GM18867 (cell line): ENCODE measurements around the gene NANOG.
"Not testable (repeated sequence)": the region's sequence is repeated elsewhere in the genome, so short reads cannot be mapped to it uniquely, and the experiment has no call there.

Experiments
- ATAC-seq: cut with Tn5 transposase; IDR thresholded peaks from one replicate; pipeline ENCODE4 v1.9.1; 2021; ENCODE audit warnings: mild to moderate bottlenecking, moderate library complexity; ENCODE audit not compliant: unreplicated experiment

The NANOG gene

DNA sequence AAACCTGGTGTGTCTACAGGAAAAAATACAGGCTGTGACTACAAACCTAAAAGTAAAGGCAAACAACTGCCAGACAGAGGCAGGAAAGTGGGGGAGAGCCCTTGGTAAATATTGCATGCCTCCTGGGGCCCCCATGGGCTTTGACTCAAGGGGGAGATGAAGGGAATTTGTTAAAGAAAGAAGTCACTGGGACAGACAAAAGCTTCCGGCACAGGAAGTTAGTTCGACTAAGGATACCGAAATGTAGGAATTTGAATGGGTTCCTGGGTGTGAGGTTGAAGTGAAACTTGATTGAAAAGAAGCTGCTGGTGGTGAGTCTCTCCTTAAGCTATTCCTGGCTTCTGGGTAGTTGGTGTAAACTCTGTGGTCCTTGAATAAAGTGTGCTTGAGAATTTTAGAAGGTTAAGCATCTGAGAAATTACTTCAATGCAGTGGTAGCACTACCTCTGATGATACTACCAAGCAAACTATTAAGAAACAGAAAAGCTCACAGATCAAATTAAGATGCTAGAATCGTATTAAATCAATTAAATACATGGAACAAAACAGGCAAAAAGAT is 9.6 kb downstream of the NANOG start:
- not testable (repeated sequence) for ATAC-seq

DNA sequence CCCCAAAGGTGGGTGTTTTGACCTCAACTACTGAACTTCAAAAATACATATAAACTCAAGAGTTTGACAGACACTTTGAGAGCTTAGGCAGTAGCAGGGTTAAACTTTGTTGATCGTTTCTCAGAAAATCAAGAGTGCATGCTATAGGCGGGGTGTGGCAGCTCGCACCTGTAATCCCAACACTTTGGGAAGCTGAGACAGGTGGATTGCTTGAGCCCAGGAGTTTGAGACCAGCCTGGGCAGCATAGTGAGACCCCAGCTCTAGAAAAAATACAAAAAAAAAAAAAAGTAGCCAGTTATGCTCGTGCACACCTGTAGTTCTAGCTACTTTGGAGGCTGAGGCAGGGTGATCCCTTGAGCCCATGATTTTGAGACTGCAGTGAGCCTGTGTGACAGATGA is 12.3 kb downstream of the NANOG start:
- ATAC-seq = no peak

DNA sequence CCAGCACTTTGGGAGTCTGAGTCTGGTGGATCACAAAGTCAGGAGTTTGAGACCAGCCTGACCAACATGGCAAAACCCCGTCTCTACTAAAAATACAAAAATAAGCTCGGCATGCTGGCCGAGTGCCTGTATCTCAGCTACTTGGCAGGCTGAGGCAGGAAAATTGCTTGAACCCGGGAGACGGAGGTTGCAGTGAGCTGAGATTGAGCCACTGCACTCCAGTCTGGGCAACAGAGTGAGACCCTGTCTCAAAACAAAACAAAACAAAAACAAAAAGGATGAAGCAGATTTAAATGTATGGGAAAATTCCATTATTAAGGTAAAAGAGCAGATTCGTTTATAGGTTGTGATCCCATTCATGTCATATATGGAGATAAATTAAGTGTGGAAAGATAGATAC is 17.1 kb downstream of the NANOG start:
- not testable (repeated sequence) for ATAC-seq

DNA sequence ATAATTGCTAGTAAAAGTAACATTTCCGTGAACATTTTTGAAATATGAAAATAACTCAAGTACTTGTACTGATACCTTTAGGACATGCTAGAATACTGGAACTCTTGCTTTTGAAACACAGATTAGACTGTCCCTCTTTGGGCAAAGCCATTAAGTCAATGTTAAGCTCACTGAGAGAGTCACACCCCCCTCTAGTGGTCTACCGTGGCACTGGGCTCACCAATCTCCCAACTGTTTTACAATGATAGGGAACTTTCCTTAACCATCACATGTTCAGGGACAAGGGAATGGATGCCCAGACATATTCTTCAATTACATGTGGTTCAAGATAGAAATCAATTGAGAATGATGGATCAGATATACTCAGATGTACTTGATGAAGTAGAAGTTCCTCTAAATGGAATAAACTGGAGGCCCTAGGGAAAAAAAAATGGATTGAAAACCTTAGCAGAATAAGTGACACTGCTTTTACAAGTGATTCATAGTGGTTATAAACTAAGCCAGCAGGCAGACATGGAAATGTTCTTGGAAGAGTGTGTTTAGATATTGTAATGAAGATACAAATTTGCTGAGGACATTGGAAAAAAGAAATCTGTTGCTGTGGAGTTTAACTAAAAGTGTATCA is 17.8 kb downstream of the NANOG start:
- ATAC-seq = no peak

DNA sequence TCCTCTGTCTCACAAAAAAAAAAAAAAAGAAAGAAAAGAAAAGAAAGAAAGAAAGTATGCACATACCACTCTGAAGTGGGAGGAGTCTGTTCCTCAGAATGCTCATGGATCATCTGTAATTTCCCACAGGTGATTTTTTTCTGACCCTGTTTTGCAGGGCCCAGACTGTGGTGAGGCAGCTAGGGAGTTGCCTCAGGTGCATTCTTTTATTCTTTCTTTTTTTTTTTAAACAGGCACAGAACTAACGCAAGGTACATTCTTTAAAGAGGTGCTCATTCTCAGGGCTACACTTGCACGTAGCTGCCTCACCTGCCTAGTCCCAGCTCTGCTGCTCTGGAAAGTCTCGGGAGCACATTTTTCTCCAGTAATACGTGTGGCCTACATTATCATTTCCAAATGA is 36.6 kb downstream of the NANOG start:
- not testable (repeated sequence) for ATAC-seq

DNA sequence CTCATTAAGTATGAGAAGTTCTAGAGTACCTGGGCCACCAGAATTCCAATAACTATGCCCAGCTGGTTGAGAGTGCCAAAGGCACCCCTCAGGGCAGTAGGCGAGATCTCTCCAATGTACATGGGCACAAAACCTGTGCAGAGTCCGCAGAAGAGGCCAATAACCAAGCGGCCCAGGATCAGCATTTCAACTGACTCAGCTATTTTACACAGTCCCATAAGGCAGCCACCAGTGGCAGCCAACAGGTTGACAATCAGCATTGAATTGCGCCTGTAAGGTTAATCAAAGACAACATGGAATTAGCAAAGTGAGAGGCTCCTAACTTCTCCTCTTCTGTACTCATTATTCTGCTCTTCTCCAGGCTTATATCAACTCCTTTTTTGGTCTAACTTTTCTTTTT is 40.5 kb downstream of the NANOG start:
- not testable (repeated sequence) for ATAC-seq

DNA sequence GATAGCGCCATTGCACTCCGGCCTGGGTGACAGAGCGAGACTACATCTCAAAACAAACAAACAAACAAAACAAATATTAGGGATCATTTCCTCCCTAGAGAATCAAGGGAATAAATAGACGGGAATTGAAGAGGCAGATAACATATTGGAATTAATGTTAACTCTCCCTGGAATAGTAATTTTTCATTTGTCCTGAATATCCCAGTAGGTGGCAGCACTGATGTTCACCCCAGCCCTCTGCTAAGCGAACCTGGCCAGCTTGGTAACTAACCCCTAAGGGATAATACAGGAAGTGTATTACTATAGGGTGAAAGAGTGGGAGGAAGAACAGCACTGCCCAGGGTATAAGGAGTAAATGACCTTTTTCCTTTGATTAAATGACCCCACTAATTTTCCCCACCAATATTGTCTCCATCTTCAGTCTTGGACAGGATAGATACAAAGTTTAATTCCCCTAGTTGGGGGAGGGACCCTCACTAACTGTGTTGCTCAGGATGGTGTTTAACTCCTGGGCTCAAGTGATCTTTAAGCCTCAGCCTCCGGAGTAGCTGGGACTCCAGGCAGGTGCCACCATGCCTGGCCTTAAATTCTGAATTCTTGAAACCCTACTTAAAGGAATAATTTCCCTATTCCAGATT is 43.0 kb downstream of the NANOG start:
- ATAC-seq = no peak

DNA sequence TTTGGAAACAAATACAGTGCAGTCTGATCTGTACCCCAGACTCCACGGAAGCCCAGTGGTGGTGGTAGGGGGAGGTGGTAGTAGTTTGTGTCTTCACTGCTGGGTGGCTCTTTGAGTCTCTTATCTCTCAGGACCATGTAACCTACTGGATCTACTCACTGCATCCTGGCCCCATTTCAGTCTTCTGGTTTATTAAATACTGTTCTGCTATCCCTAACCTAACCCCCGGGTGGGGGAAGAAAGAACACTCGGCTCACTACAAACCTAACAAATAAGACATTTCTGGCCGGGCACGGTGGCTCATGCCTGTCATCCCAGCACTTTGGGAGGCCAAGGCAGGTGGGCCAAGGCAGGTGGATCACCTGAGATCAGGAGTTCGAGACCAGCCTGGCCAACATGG is 44.0 kb downstream of the NANOG start:
- not testable (repeated sequence) for ATAC-seq

DNA sequence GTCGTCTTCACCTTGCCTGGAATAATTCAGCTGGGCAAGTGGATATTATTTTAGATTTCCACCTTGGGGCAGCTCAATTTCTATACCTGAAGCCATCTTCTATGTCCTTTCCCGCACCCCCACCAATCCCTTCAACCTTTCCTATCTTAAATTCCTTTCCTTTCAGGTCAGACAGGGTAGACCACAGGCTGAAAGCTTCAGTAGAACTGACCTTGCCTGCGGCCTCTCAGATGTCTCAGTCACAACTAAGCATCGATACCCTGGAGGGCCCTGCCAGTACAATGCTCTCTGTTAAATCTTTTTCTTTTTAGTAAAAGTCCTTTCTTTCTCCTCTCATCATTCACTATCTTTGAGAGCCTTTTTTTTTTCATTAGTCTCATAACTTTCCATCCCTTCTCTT is 44.6 kb downstream of the NANOG start:
- ATAC-seq = no peak

DNA sequence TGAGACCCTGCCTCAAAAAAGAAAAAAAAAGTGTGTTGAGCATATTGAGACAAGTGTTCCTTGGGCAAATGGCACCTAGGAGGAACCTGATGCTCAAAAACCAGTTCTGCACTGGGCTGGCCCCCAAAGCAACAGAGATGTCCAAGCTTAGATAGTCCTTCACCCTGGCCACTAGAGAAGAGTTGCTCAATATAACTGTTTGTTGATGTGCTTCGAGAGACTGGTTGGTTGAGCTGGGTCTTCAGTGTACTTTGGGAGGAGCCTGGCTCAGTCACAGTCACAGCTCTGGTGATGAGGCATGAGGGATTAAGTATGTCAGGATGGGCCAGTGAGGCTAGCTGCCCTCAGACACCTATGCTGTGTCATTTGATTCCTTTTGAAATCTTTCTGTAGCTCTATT is 45.5 kb downstream of the NANOG start:
- ATAC-seq = no peak

DNA sequence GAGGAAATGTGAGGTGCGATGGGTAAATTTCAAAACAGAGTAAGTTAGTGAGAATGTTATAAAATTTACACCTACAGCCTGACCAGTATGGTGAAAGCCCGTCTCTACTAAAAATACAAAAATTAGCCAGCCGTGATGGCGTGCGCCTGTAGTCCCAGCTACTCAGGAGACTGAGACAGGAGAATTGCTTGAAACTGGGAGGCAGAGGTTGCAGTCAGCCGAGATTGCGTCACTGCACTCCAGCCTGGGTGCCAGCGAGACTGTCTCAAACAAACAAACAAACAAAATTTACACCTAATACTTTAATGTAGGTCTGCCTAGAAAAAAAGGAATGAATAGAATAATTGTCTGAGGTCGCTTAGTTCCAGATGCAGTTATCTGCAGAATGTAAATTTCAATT is 45.9 kb downstream of the NANOG start:
- no peak for ATAC-seq

DNA sequence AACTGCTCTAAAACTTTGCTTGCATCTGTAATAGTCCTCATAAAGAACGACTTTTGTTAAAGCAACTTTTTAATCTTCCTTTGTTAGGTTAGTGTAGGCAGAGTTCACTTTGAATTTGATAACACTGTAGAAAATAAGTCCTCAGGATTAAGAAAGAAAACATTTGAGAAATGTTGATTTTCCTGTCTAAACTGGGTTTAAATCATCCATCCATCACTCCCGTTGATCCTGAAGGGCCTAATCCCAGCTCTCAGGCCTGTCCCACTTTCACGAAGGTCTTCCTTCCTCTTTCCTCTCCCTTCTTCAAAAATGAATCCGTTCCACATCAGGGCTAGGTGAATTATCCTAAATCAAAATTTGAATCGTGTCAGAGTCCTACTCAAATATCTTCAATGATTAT is 46.6 kb downstream of the NANOG start:
- no peak for ATAC-seq

DNA sequence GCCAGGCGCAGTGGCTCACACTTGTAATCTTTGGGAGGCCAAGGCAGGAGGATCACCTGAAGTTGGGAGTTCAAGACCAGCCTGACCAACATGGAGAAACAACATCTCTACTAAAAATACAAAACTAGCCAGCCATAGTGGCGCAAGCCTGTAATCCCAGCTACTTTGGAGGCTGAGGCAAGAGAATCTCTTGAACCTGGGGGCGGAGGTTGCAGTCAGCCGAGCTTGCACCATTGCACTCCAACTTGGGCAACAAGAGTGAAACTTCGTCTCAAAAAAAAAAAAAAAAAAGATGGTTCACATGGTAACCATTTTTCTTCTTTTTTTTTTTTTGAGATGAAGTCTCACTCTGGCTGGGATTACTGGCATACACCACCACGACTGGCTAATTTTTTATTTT is 48.2 kb downstream of the NANOG start:
- no peak for ATAC-seq

DNA sequence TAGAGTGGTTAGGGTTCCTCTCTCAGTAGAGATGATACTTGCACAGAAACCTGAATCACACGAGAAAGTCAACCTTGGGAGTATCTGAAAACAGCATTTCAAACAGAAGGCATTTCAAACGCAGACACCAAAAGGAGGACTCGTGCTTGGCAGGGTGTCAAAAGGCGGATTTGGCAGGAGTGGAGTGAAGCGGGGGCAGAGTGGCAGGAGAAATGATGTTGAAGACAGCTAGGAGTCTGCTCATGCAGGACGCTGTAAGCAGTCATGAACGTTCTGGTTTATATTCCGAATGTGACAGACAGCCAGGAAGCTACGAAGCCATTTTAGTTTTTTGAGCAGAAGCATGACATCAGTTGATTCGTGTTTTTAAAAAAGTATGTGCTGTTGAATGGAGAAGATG is 50.0 kb downstream of the NANOG start:
- not testable (repeated sequence) for ATAC-seq

DNA sequence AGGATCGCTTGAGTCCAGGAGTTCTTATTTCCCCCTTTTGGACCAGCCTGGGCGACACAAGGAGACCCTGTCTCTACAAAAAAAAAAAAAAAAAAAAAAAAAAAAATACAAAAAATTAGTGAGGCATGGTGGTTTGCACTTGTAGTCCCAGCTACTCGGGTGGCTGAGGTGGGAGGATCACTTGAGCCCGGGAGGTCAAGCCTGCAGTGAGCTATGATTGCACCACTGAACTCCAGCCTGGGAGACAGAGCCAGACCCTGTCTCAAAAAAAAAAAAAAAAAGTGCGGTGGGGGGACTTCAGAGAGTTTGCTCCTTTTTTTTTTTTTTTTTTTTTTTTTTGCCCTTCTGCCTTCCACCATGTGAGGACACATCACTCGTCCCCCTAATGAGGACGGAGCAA is 50.6 kb downstream of the NANOG start:
- ATAC-seq = not testable (repeated sequence)

DNA sequence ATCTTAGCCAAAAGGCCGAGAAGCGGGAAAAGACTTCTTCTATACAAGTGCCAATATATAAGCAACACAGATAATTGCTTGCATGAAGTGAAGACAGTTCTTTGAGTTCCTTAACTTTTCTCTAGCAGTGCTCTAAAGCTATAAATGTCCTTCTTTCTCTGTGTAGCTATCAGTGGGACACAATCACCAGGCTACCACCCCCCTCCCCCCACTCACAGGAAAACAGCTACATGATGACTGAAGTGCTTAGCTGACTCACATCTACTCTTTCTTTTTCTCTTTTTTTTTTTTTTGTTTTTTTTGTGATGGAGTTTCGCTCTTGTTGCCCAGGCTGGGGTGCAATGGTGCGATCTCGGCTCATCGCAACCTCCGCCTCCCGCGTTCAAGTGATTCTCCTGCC is 53.2 kb downstream of the NANOG start:
- ATAC-seq = not testable (repeated sequence)

DNA sequence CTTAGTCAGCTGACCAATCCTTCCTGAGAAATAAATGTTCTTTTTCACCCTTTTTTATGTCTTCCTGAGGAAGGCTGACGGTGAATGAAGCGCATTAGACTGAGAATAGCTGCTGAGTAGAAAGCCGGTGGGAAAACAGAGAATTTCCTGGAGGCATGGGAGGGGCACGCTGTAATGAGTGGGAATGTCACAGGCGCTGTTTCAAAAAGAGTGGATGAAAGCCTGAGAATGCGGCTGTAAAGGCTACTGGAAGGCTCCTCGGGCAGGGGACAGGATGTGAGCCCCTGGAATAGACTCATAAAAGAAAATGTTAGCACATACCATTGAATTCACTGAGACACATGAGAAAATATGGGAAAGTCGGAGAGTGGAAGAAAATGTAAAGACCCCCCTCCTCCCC is 53.9 kb downstream of the NANOG start:
- not testable (repeated sequence) for ATAC-seq

DNA sequence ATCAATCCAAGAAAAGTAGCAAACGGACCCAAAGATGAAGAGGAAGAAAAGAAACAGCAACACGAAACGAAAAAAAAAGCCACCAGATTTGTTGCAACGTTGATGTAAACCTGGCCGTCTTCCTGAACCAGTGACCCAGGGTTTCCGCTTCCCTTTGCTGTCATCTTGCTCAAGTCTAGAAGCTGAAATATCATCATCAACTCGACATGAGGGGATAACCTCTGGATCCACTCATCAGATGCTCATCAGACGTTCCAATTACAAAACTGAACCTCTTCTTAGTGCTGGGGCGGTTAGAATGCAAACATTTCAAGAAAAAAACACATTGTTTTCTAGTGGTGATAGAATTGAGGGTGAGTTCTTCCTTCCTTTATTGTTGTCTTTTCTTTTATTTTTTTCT is 54.4 kb downstream of the NANOG start:
- ATAC-seq = not testable (repeated sequence)

DNA sequence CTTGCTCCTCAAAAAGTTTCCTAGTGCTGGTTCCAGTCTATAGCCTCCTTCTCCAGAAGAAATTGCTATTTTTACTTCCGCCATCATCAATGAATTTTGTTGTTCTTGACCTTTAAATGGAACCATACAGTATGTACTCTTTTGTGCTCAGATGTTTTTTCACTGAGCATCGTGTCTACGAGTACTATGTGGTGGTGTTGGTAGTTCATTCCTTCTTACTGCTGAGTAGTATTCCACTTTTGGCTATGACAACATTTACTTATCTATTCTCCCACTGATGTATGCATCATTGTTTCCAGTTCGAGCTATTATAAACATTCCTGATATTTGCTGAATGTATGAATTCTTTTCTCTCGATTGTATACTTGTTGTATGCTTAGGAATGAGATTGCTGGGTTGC is 54.9 kb downstream of the NANOG start:
- ATAC-seq = no peak

DNA sequence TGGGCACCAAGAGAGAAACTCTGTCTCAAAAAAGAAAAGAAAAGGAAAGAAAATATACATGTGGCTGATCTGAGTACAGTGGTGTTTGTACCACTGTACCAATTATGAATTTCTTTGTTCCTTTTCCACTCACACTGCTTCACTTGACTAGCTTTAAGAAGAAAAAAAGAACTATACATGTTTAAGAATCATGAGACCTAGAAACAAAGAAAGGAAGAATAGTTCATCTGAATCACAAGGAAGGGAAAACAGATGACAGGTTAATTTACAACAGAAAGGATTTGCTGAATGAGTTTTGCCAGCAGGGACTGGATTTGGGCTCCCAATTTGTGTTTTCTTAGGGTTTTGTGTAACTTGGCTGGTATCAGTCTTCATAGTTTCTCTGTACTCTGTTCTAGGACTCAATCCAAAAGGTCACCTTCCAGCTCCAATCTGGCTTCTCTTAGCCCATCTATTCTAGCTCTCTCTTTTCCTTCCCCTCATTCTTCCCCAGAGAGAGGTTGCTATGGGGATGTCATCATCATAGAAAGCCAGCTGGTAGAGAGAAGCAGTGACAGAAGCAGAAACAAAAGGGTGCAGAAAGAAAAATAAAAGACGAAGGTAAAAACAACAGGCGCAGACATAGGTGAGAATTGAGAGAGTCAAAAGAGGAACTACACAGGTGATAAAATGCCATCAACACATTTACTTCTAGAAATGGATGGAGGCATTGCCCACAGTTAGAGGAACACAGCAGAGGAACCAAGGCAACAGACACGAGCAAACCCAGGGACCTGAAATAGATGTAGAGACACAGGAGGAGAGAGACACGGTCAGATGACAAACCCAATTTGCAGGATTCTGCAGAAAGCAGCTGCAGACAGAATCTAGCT is 58.3 kb downstream of the NANOG start:
- peak; percentile 53 for ATAC-seq

DNA sequence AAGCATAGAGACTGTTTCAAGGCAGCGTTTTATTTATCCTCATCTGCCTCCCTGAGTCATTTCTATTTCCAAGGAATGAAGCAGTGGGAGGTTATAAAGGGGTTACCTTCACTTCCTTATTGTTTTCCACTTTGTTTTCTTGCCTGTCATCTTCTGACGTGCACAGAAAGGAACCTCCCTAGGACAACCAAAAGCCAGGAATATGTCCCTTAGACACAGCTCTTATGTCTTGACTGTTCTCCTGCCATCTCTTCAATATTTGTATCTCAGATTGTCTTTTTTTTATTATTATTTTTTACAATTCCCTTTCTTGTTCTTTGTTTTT is 58.9 kb downstream of the NANOG start:
- not testable (repeated sequence) for ATAC-seq
